GM19351 (cell line): ENCODE results near the gene SLC17A3.

Source experiments
- ATAC-seq: cut with Tn5 transposase; IDR thresholded peaks from one replicate; pipeline ENCODE4 v1.9.1; 2021; ENCODE audit warnings: mild to moderate bottlenecking, moderate library complexity; ENCODE audit not compliant: unreplicated experiment

The SLC17A3 gene

DNA sequence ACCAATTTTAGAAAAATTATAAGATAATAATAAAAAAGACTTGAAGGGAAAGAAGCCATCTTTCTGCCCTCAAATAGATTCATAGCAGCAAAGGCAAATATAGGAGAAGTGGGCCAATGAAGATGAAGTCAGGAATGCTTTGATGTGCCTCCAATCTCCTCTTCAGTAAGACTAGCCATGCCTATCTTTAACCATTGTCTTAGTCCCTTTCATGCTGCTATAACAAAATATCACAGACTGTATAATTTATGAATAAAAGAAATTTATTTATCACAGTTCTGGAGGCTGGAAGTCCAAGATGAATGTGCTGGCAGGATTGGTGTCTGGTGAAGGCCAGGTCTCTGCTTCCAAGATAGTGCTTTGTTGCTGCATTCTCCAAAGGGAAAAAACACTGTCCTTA is 18.8 kb upstream of the SLC17A3 start:
- no peak for ATAC-seq

DNA sequence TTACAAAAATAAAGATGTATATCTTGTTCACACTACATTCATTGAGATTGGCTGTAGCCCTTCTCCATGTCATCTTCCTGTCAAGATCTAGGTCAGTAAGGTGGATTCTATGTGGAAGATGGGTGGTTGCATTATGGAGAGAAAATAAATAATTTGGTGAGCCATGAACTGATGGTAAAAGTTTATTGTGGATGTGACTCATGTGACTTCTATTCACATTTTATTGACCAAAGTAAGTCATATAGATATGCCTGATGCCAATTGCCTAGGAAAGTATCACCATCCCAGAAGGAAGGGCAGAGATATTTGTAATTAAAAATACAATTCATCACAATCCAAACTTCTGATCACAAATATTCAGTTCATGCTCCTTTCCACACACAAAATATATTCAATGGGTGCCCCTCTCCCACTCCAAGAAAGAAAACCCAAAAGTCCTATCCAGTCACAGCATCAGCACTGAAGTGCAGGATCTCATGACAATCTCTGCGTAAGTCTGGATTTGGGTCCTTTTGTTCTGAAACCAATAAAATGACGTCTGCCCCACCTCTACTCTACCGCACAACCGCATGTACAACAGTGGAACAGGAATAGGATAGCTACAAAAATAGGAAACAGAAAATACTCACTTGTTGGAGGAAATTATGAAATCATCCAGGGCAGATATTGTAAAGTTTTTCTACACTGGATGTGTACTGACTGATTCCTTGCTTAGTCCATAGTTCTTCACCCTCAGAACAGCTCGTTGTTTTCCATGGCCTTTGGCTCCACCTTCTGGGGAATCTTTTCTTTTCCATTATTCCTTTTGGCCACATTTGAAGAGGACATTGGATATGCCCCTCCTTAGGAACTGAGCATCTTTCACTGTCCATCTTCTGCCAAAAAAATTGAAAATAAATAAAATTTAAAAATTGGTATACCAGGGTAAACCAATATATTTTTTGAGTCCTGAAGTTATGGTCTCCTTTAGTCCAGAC is 16.1 kb upstream of the SLC17A3 start:
- no peak for ATAC-seq

GRCh38 chr6:25888626-25889025 is 14.6 kb upstream of the SLC17A3 start:
- no peak for ATAC-seq

- ATAC-seq = no peak
Measured at GRCh38 chr6:25886066-25886465, 12.0 kb upstream of the SLC17A3 start.

DNA sequence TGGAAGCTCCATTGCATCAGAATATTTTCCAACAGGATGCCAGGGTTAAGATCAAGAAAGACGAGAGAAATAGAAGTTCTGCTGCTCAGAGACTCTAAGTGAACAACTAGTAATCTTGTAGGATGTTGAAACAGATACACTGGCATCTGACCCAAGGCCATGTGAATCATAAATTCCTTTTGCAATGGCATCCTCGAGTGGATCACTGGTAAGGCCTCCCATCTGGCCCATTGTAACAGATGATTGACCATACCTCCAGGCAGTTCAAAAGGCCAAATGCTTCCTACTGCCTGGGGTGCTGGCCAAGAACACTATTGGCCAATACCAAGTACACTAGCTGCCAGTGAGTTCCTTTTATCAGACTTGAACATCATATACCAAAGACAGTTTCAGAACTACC is 9.9 kb upstream of the SLC17A3 start:
- no peak for ATAC-seq

DNA sequence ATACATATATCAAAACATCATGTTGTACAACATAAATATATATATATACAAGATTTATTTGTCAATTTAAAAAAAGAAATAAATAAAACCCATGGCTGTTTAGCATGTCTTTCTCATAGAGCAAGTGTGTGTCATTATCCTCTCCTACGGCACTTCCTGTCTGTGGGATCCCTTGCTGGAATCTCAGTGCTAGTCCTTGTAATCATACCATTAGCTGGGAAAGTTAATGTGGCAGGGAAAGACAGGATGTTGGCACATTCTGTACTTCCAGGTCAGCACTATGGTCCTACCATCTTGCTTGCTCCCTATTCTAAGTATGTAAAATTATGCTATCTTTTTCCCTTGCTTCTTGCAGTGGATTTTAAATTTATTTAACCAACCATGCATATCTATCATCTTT is 9.5 kb upstream of the SLC17A3 start:
- no peak for ATAC-seq

DNA sequence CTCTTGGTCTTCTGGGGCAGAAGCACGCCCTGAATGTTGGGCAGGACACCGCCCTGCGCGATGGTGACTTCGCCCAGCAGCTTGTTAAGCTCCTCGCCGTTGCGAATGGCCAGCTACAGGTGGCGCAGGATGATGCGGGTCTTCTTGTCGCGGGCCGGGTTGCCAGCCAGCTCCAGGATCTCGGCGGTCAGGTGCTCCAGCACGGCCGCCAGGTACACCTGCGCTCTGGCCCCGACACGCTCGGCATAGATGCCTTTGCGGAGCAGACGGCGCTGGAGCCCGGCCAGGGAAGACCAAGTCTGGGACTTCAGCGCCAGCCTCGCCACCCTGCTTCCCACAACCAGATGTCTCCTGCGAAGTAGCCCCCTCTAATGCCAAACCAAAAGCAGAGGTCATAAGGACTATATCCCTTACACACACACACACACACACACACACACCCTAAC is 8.0 kb upstream of the SLC17A3 start:
- no peak for ATAC-seq

DNA sequence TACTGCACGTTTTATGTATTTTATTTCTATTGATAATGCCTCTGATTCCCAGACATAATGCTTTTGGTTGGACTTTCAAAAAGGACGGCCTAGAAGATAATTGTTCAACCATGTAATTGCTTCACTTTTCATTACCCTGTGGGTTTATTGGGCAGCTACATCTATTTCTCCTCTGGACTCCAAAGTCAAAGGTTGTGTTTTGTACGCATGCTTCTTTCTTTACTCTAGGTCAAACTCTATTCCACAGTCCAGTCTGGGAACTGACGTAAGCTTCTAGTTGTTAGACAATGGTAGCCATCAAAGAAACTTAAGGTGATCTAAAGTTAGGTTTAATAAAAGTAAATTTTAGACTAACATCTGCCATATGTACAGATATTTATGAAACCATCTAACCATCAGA is 6.6 kb upstream of the SLC17A3 start:
- ATAC-seq = no peak

DNA sequence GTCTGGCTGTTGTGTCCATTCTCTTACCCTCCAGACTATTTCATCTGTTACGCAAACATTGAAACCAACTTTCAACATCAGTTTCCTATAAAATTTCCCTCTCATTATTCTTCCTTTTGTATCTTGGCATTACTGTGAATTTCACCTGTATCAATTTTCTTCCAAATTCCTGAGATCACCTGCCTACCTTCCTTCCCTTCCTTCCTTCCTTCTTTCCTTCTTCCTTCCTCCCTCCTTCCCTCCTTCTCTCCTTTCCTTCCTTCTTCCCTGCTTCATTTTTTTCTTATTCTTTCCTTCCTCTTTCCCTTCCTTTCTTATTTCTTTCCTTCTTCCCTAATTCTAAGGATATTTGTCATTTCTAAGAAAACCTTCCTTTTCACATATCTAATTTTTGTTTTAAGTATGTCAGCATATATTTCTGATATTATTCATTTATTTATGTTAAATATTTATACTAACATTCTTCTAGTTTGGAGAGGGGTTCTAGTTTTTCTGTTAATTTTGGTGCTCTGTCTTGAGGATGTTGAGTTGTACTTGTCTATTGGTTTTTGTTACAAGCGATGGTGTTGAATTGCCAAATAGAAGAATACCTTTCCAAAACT is 4.8 kb upstream of the SLC17A3 start:
- ATAC-seq = no peak

- ATAC-seq = no peak
Measured at GRCh38 chr6:25875926-25876602, 2.0 kb upstream of the SLC17A3 start.

GRCh38 chr6:25875563-25875905 is 1.5 kb upstream of the SLC17A3 start:
- no peak for ATAC-seq

GRCh38 chr6:25874822-25875562 is 949 bp upstream of the SLC17A3 start:
- no peak for ATAC-seq

DNA sequence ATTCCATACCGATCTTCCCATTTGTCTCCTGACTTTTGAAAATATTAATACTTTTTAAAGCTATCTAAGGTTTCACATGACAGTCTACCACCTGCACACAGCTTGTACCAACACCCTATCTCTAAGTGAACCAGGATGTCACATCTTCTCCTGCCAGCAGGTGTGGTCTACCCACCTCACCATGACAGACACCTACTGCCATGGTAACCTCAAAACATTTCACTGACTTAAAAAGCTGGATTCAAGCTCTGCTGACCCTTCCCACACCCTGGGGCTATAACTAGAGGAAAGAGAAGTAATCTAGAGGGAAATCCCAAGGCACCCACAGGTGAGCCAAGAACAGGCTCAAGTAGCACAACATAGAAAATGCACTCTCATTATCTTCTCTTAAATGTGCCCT is 1.2 kb downstream of the SLC17A3 start:
- ATAC-seq = no peak

- ATAC-seq = no peak
Measured at GRCh38 chr6:25869840-25870239, 4.2 kb downstream of the SLC17A3 start.

DNA sequence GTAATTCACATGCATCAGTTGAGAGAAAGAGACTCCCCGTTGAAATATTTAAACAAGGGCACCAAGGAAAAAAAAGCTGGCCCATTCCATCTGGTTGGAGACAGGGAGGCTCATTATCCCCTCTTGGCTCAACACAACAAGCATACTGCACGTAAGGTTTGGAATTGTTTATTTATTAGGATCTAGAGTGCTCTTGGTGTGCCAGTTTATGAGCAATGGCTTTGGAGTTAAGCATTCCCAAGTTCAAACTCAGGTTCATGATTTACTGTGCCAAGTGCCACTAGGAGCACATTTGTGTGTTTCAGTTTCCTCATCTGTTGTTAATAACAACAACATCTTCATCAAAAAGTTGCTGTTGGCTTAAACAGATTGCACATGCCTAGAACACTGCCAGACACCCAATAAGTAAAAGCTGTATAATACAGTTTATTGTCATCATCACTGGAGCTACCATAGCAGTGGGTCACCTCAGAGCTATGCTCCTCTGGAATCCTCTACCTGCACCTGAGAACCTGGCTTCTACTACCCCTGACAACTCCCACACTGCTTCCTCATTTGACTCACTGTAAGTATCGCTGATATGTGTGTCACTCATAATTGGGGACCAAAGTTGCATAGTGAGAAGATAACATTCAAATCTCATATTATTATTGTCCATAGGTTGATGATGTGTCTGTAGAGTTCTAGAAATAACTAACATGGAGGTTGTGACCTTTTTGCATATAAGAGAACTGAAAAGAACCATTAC is 5.4 kb downstream of the SLC17A3 start:
- ATAC-seq = no peak

DNA sequence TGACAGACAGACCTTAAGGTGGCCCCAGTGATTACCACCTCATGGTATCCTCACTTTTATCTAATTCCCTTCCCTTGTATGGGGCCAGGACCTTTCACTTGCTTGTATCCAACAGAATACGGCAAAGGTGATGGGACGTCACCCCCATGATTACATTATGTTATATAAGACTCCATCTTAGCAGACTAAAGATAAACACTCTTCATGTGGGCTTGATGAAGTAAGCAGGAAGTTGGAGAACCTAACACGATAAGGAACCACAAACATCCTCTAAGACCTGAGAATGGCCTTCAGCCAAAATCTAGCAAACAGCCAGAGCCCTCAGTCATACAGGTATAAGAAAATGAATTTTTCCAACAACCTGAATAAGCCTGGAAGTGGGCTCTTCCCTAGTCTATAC is 8.0 kb downstream of the SLC17A3 start:
- no peak for ATAC-seq

DNA sequence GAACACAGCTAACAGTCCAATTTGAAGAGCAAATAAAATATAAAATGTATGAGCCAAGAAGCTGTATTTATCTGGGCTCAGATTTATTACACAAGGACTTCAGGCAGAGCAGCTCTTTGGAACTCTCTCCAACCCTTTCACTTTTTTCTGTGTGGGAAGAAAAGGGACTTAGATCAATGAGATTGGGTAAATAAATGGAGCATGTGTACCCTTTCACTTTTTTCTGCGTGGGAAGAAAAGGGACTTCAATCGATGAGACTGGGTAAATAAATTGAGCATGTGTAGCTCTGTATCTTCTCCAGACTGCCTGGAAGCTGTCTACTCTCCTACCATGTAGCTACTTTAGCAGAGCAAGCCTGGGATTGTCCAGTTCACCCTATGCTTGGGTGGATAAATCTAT is 10.7 kb downstream of the SLC17A3 start:
- ATAC-seq = no peak

- ATAC-seq = no peak
Measured at GRCh38 chr6:25862199-25862598, 11.8 kb downstream of the SLC17A3 start.

GRCh38 chr6:25852756-25853155 is 21.3 kb downstream of the SLC17A3 start:
- ATAC-seq = no peak

GRCh38 chr6:25851961-25852360 is 22.1 kb downstream of the SLC17A3 start:
- ATAC-seq = no peak
